CD4-positive, alpha-beta T cell treated with Interleukin-10 for 1 hour (primary cell): Measurements from ENCODE around the gene GPR35.

Experiments
- DNase-seq: peaks from one replicate; pipeline ENCODE4 v3.0.0-alpha.2; 2020

Gene GPR35

GRCh38 chr2:240626531-240627300 lies 1.4 kb downstream of the GPR35 start:
- peak; percentile 32 for DNase-seq

- DNase-seq = no peak
These were observed 2.6 kb downstream of the GPR35 start for GRCh38 chr2:240627736-240628506.

GRCh38 chr2:240628507-240628807 lies 3.2 kb downstream of the GPR35 start:
- DNase-seq = no peak

GRCh38 chr2:240628808-240629618 lies 3.7 kb downstream of the GPR35 start:
- no peak for DNase-seq

- DNase-seq = no peak
These were observed 4.3 kb downstream of the GPR35 start for GRCh38 chr2:240629619-240629967.

- no peak for DNase-seq
These were observed 4.9 kb downstream of the GPR35 start for GRCh38 chr2:240629968-240630770.

GRCh38 chr2:240630771-240631547 lies 5.7 kb downstream of the GPR35 start:
- DNase-seq = no peak

- DNase-seq = no peak
These were observed 6.4 kb downstream of the GPR35 start for GRCh38 chr2:240631548-240632305.

- no peak for DNase-seq
These were observed 7.0 kb downstream of the GPR35 start for GRCh38 chr2:240632306-240632721.

- no peak for DNase-seq
These were observed 10.1 kb downstream of the GPR35 start for GRCh38 chr2:240635121-240635997.

- no peak for DNase-seq
These were observed 10.8 kb downstream of the GPR35 start for GRCh38 chr2:240635998-240636547.

- DNase-seq = no peak
These were observed 11.4 kb downstream of the GPR35 start for GRCh38 chr2:240636563-240637115.

GRCh38 chr2:240637116-240637900 lies 12.0 kb downstream of the GPR35 start:
- no peak for DNase-seq

GRCh38 chr2:240637901-240638345 lies 12.6 kb downstream of the GPR35 start:
- no peak for DNase-seq

- no peak for DNase-seq
These were observed 13.4 kb downstream of the GPR35 start for GRCh38 chr2:240638512-240639160.

- DNase-seq = no peak
These were observed 14.3 kb downstream of the GPR35 start for GRCh38 chr2:240639566-240639965.

GRCh38 chr2:240640939-240641338 lies 15.7 kb downstream of the GPR35 start:
- DNase-seq = no peak
